IMR-90 (cell line): ENCODE data around the gene PPP1R1C. TPM values are rescaled to one million over a fixed set of nuclear protein-coding genes. Genes with fewer than 3 reads are reported as not detected.

Source experiments
- ATAC-seq: fragments of 200-7000 bp; cut with Tn5 transposase; 2 replicates; pipeline ENCODE4 v1.9.1; 2020; ENCODE audit warnings: low read depth, mild to moderate bottlenecking, moderate library complexity
- BruUV-seq: library from RNA; stranded (reverse); fragments of 400-500 nt; replicated peaks from 2 replicates; lab custom pipeline; 2021; lab: Mats Ljungman, UMichigan
- CTCF ChIA-PET: fragments of 300-600 bp; formaldehyde crosslinking; extraction: SDS; loops from one replicate; lab custom pipeline; 2021; ENCODE audit warnings: antibody characterized with exemption; lab: Yijun Ruan, JAX
- POLR2A ChIA-PET: fragments of 300-600 bp; sonication (Branson Sonifier 250); formaldehyde crosslinking; loops from one replicate; lab custom pipeline; 2022; ENCODE audit warnings: antibody characterized with exemption; ENCODE audit not compliant: unreplicated experiment; lab: Charles Lee
- DNase-seq: peaks from one replicate; pipeline ENCODE4 v3.0.0; 2013
- H2AFZ ChIP-seq: replicated peaks from 2 replicates; pipeline ENCODE3; 2013; ENCODE audit warnings: low read length, mild to moderate bottlenecking; ENCODE audit not compliant: poor library complexity
- H2AK5ac ChIP-seq: 2 replicates; pipeline ENCODE4 v1.6.1; 2013; ENCODE audit warnings: low read depth, low read length, inconsistent platforms
- H2AK9ac ChIP-seq: replicated peaks from 2 replicates; pipeline ENCODE3; 2013; ENCODE audit warnings: mild to moderate bottlenecking, low read depth, low read length, moderate library complexity; ENCODE audit not compliant: poor library complexity
- H2BK120ac ChIP-seq: 2 replicates; pipeline ENCODE4 v1.6.1; 2013; ENCODE audit warnings: low read depth, low read length, inconsistent platforms
- H2BK15ac ChIP-seq: 3 replicates; pipeline ENCODE4 v1.6.1; 2013; ENCODE audit warnings: low read depth, low read length, inconsistent platforms
- H2BK20ac ChIP-seq: 2 replicates; pipeline ENCODE4 v1.6.1; 2013; ENCODE audit warnings: low read depth, mild to moderate bottlenecking, inconsistent platforms, low read length, moderate library complexity
- H2BK5ac ChIP-seq: 2 replicates; pipeline ENCODE4 v1.6.1; 2013; ENCODE audit warnings: mild to moderate bottlenecking, low read depth, low read length, inconsistent platforms; ENCODE audit not compliant: poor library complexity, severe bottlenecking
- H3K14ac ChIP-seq: replicated peaks from 2 replicates; pipeline ENCODE4 v1.6.1; 2013; ENCODE audit warnings: low read depth, low read length, inconsistent platforms
- H3K18ac ChIP-seq: 2 replicates; pipeline ENCODE4 v1.6.1; 2013; ENCODE audit warnings: low read depth, low read length, control low read depth
- H3K23ac ChIP-seq: 2 replicates; pipeline ENCODE4 v1.6.1; 2013; ENCODE audit warnings: low read depth, low read length, inconsistent platforms
- H3K27ac ChIP-seq: 2 replicates; pipeline ENCODE4 v1.5.1; 2013; ENCODE audit warnings: mild to moderate bottlenecking, control low read depth, low read length; ENCODE audit not compliant: insufficient read depth
- H3K27me3 ChIP-seq: 2 replicates; pipeline ENCODE4 v1.6.1; 2013; ENCODE audit warnings: low read length; ENCODE audit not compliant: control insufficient read depth, insufficient read depth
- H3K36me3 ChIP-seq: 2 replicates; pipeline ENCODE4 v1.6.1; 2013; ENCODE audit warnings: low read length, mixed read lengths; ENCODE audit not compliant: control insufficient read depth, insufficient read depth
- H3K4ac ChIP-seq: 2 replicates; pipeline ENCODE4 v1.6.1; 2013; ENCODE audit warnings: low read depth, low read length, inconsistent platforms
- H3K4me1 ChIP-seq: 2 replicates; pipeline ENCODE4 v1.6.1; 2013; ENCODE audit warnings: low read length, mixed read lengths; ENCODE audit not compliant: control insufficient read depth, insufficient read depth
- H3K4me2 ChIP-seq: 2 replicates; pipeline ENCODE4 v1.6.1; 2013; ENCODE audit warnings: low read depth, mild to moderate bottlenecking, control low read depth, low read length, moderate library complexity
- H3K4me3 ChIP-seq: 2 replicates; pipeline ENCODE4 v1.5.1; 2013; ENCODE audit warnings: low read depth, mild to moderate bottlenecking, control low read depth, low read length, moderate library complexity; ENCODE audit not compliant: insufficient read depth
- H3K56ac ChIP-seq: 2 replicates; pipeline ENCODE4 v1.6.1; 2013; ENCODE audit warnings: low read length, inconsistent platforms; ENCODE audit not compliant: insufficient read depth; ENCODE audit errors: extremely low read depth
- H3K79me1 ChIP-seq, 2 experiments: 2 replicates each; pipeline ENCODE4 v1.6.1; 2013; ENCODE audit warnings: low read length in 2 of 2, inconsistent platforms in 1 of 2, low read depth in 1 of 2
- H3K9ac ChIP-seq: 2 replicates; pipeline ENCODE4 v1.6.1; 2013; ENCODE audit warnings: low read depth, low read length, control low read depth
- H3K9me1 ChIP-seq: 2 replicates; pipeline ENCODE4 v1.6.1; 2013; ENCODE audit warnings: low read length, inconsistent platforms; ENCODE audit not compliant: insufficient read depth
- H3K9me3 ChIP-seq: 2 replicates; pipeline ENCODE4 v1.6.1; 2013; ENCODE audit warnings: low read length; ENCODE audit not compliant: control insufficient read depth, insufficient read depth
- H4K20me1 ChIP-seq: 2 replicates; pipeline ENCODE4 v1.6.1; 2013; ENCODE audit warnings: low read length, inconsistent platforms; ENCODE audit not compliant: insufficient read depth
- H4K5ac ChIP-seq: 2 replicates; pipeline ENCODE4 v1.6.1; 2013; ENCODE audit warnings: mild to moderate bottlenecking, low read depth, low read length, control low read depth
- H4K8ac ChIP-seq, 2 experiments: 2 replicates each; pipeline ENCODE4 v1.6.1; 2013; ENCODE audit warnings: low read depth in 2 of 2, low read length in 2 of 2, control low read depth in 1 of 2, inconsistent platforms in 1 of 2
- H4K91ac ChIP-seq: 2 replicates; pipeline ENCODE4 v1.6.1; 2013; ENCODE audit warnings: low read depth, low read length, inconsistent platforms; ENCODE audit not compliant: insufficient read depth
- BHLHE40 ChIP-seq: fragments of 150-350 bp; IDR thresholded peaks from 2 replicates; pipeline ENCODE4 v1.6.1; 2016; ENCODE audit warnings: mild to moderate bottlenecking, low read depth, low read length
- CEBPB ChIP-seq: IDR thresholded peaks from 2 replicates; pipeline ENCODE4 v1.6.1; 2012; ENCODE audit warnings: low read depth, low read length, improper control_type of control experiment
- CHD1 ChIP-seq: IDR thresholded peaks from 2 replicates; pipeline ENCODE4 v1.6.1; 2012; ENCODE audit warnings: low read depth, low read length, improper control_type of control experiment
- CTCF ChIP-seq: conservative IDR thresholded peaks from 2 replicates; pipeline ENCODE4 v1.5.1; 2012; ENCODE audit warnings: mild to moderate bottlenecking, low read depth, low read length, improper control_type of control experiment
- ELK1 ChIP-seq: fragments of 150-350 bp; IDR thresholded peaks from 2 replicates; pipeline ENCODE4 v1.6.1; 2016; ENCODE audit warnings: low read depth, mild to moderate bottlenecking, low read length, moderate library complexity, borderline replicate concordance
- FOS ChIP-seq: fragments of 150-350 bp; IDR thresholded peaks from 2 replicates; pipeline ENCODE4 v1.6.1; 2016; ENCODE audit warnings: low read depth, low read length
- MAFK ChIP-seq: IDR thresholded peaks from 2 replicates; pipeline ENCODE4 v1.6.1; 2012; ENCODE audit warnings: low read depth, low read length, improper control_type of control experiment
- MAZ ChIP-seq: IDR thresholded peaks from 2 replicates; pipeline ENCODE4 v1.6.1; 2012; ENCODE audit warnings: low read depth, mild to moderate bottlenecking, low read length, improper control_type of control experiment, moderate library complexity, borderline replicate concordance
- MXI1 ChIP-seq: IDR thresholded peaks from 2 replicates; pipeline ENCODE4 v1.6.1; 2012; ENCODE audit warnings: low read depth, mild to moderate bottlenecking, low read length, moderate library complexity, borderline replicate concordance
- NFE2L2 ChIP-seq: fragments of 150-350 bp; IDR thresholded peaks from 2 replicates; pipeline ENCODE4 v1.6.1; 2016; ENCODE audit warnings: low read depth, mild to moderate bottlenecking, low read length
- POLR2A ChIP-seq: IDR thresholded peaks from 2 replicates; pipeline ENCODE4 v1.6.1; 2012; ENCODE audit warnings: mild to moderate bottlenecking, low read depth, low read length
- RAD21 ChIP-seq: IDR thresholded peaks from 2 replicates; pipeline ENCODE4 v1.6.1; 2012; ENCODE audit warnings: low read length, improper control_type of control experiment
- RCOR1 ChIP-seq: IDR thresholded peaks from 2 replicates; pipeline ENCODE4 v1.6.1; 2012; ENCODE audit warnings: mild to moderate bottlenecking, low read length, improper control_type of control experiment; ENCODE audit not compliant: insufficient replicate concordance
- RFX5 ChIP-seq: IDR thresholded peaks from 2 replicates; pipeline ENCODE4 v1.8.0; 2012; ENCODE audit warnings: low read depth, mild to moderate bottlenecking, low read length, moderate library complexity
- SMC3 ChIP-seq: fragments of 150-350 bp; IDR thresholded peaks from 2 replicates; pipeline ENCODE4 v1.6.1; 2016; ENCODE audit warnings: low read depth, mild to moderate bottlenecking, antibody characterized with exemption, low read length, moderate library complexity
- WGBS, 2 experiments: methylation state at CpG; one replicate each; pipeline versions ENCODE4 v1.1.5 to v1.1.7; 2013; ENCODE audit warnings: missing lambda C conversion rate in 2 of 2; ENCODE audit not compliant: insufficient read length in 1 of 2; ENCODE audit errors: extremely low coverage in 2 of 2; 5-methylcytosine and 5-hydroxymethylcytosine counted together
- dilution Hi-C: fragments of 300-500 bp; cut with HindIII; formaldehyde crosslinking; loops from one replicate; pipeline ENCODE4 v1.14.3; 2018; ENCODE audit warnings: low sequenced_read_pairs; ENCODE audit not compliant: unreplicated experiment
- in situ Hi-C: fragments of 300-500 bp; cut with MboI; formaldehyde crosslinking; loops from 3 replicates; pipeline ENCODE4 v1.14.3; 2019; ENCODE audit warnings: low sequenced_read_pairs, inconsistent platforms, mixed read lengths
- intact Hi-C: fragments of 100-400 bp; cut with micrococcal nuclease; formaldehyde crosslinking; loops from 2 replicates; pipeline ENCODE4 v1.10.0; 2022
- polyA plus RNA-seq, 3 experiments: library from polyadenylated mRNA; depleted of rRNA; stranded (reverse); fragments of >200 nt; gene quantifications; 2 replicates each; pipeline ENCODE4 v1.2.3, GENCODE V29; 2012; ENCODE audit warnings: low replicate concordance in 1 of 3
- total RNA-seq: library from RNA; depleted of rRNA; stranded (reverse); fragments of >200 nt; gene quantifications from 2 replicates; pipeline ENCODE4 v1.2.3, GENCODE V29; 2012
- TF ChIP-seq, protein P1 (sequence below): fragments of 150-350 bp; IDR thresholded peaks from 2 replicates; pipeline ENCODE4 v1.6.1; 2017; ENCODE audit warnings: mild to moderate bottlenecking, antibody characterized with exemption, low read length, low read depth

Gene PPP1R1C
- total and polyA plus RNA-seq, 2 of the 4 experiments (the other 2 are of a cell fraction): 0.10 to 0.36 TPM

- Histone ChIP-seq H3K56ac (peak overlapping the region; percentile 32; the same call in 1 of the 2 replicates), H4K20me1 (no peaks in the 10 kb centered on the region), H2BK20ac (peak overlapping the region; percentile 46; the same call in 1 of the 2 replicates), H4K91ac (no peak overlapping the region), H3K4me3 (no peak overlapping the region), H3K27ac (no peak overlapping the region), H3K23ac (no peak overlapping the region), H2AK9ac (peak overlapping the region; percentile 52), H3K4me1 (peaks cover 5% of the 10 kb centered on the region; the same call in 1 of the 2 replicates), H2AFZ (peak overlapping the region; percentile 40), H3K4ac (no peak overlapping the region; the same call in 1 of the 2 replicates), H3K4me2 (no peak overlapping the region), H3K27me3 (no peaks in the 10 kb centered on the region), H2BK5ac (no peak overlapping the region), H3K9me3 (no peaks in the 10 kb centered on the region), H2BK15ac (peak overlapping the region; percentile 50; the same call in 1 of the 3 replicates), H3K9ac (no peak overlapping the region), H3K9me1 (peaks cover 3% of the 10 kb centered on the region; the same call in 1 of the 2 replicates), H3K36me3 (no peaks in the 10 kb centered on the region), H2AK5ac (no peak overlapping the region), H2BK120ac (peak overlapping the region; percentile 56), H3K18ac (no peak overlapping the region), H4K5ac (no peak overlapping the region), H4K8ac (peak overlapping the region in 1 of 2 experiments; percentile 60; a peak in 1 of 4 replicates), H3K79me1 (no peaks in the 10 kb centered on the region), H3K14ac (no peak overlapping the region; the same call in 1 of the 2 replicates)
- dilution Hi-C loops (no loop called here), intact Hi-C loops (no loop called here), in situ Hi-C loops (no loop called here)
- POLR2A ChIA-PET: interaction anchor here (0.7 kb wide), 1 partner anchor 291 kb away, joined by 6 read pairs; no protein-coding TSS in a partner anchor
- WGBS, 2 experiments: no CpG with 5 or more reads among the region's 2 CpGs
- ATAC-seq: no peak
- TF ChIP-seq SMC3 (no peak), ELK1 (no peak), RFX5 (no peak), RAD21 (no peak), BHLHE40 (no peak), POLR2A (no peak), RCOR1 (no peak), NFE2L2 (no peak), CEBPB (no peak), CHD1 (no peak), CTCF (no peak), MAFK (no peak), MXI1 (no peak), MAZ (no peak), FOS (no peak)
- TF ChIP-seq, protein P1, sequence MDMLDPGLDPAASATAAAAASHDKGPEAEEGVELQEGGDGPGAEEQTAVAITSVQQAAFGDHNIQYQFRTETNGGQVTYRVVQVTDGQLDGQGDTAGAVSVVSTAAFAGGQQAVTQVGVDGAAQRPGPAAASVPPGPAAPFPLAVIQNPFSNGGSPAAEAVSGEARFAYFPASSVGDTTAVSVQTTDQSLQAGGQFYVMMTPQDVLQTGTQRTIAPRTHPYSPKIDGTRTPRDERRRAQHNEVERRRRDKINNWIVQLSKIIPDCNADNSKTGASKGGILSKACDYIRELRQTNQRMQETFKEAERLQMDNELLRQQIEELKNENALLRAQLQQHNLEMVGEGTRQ: no peak
- DNase-seq: no peak
- no TSS peak for BruUV-seq
- CTCF ChIA-PET: interaction anchor here (0.7 kb wide), 1 partner anchor 12 kb away, joined by 3 read pairs; no protein-coding TSS in a partner anchor
Observed at GRCh38 chr2:181948227-181948626, 37.4 kb upstream of the PPP1R1C start.
